ENCODE measurements around the gene TPP1.
A peak's percentile ranks its signal among the peaks of the same experiment; 100 is the strongest.

TPP1 gene

GRCh38 chr11:6619004-6619745 is at the start of gene TPP1:
TSS of gene TPP1 (minus strand) at chr11:6619422. CDS start at chr11:6619400, 22 bp downstream.
- peak; percentile 94 for DNase-seq (ENCODE audit: low read depth)

- peak; percentile 36 for DNase-seq (ENCODE audit: low read depth)
These were observed 48.6 kb upstream of the TPP1 start for GRCh38 chr11:6667733-6668374.

- no peak for DNase-seq (ENCODE audit: low read depth)
These were observed 47.3 kb upstream of the TPP1 start for GRCh38 chr11:6666302-6667183.

GRCh38 chr11:6664551-6664950 is 45.3 kb upstream of the TPP1 start:
- no peak for DNase-seq (ENCODE audit: low read depth)

- no peak for DNase-seq (ENCODE audit: low read depth)
These were observed 44.7 kb upstream of the TPP1 start for GRCh38 chr11:6663794-6664469.

- DNase-seq (ENCODE audit: low read depth), result no peak
These were observed 41.5 kb upstream of the TPP1 start for GRCh38 chr11:6660712-6661111.

- no peak for DNase-seq (ENCODE audit: low read depth)
These were observed 39.4 kb upstream of the TPP1 start for GRCh38 chr11:6658647-6659046.

- peak; percentile 11 for DNase-seq (ENCODE audit: low read depth)
These were observed 38.1 kb upstream of the TPP1 start for GRCh38 chr11:6657346-6657745.

- no peak for DNase-seq (ENCODE audit: low read depth)
These were observed 37.7 kb upstream of the TPP1 start for GRCh38 chr11:6656936-6657335.

- no peak for DNase-seq (ENCODE audit: low read depth)
These were observed 37.3 kb upstream of the TPP1 start for GRCh38 chr11:6656584-6656915.

- DNase-seq (ENCODE audit: low read depth), result no peak
These were observed 36.8 kb upstream of the TPP1 start, which contains the start of gene DCHS1 for GRCh38 chr11:6655790-6656583. TSS of gene DCHS1 (minus strand) at chr11:6655809. CDS start at chr11:6641613, 14,196 bp downstream.

GRCh38 chr11:6655020-6655789 is 36.0 kb upstream of the TPP1 start:
- no peak for DNase-seq (ENCODE audit: low read depth)

- DNase-seq (ENCODE audit: low read depth), result no peak
These were observed 35.2 kb upstream of the TPP1 start for GRCh38 chr11:6654281-6655019.

- no peak for DNase-seq (ENCODE audit: low read depth)
These were observed 34.4 kb upstream of the TPP1 start for GRCh38 chr11:6653656-6654055.

GRCh38 chr11:6653097-6653496 is 33.9 kb upstream of the TPP1 start:
- DNase-seq (ENCODE audit: low read depth), result no peak

GRCh38 chr11:6652182-6652581 is 33.0 kb upstream of the TPP1 start:
- no peak for DNase-seq (ENCODE audit: low read depth)

- peak; percentile 11 for DNase-seq (ENCODE audit: low read depth)
These were observed 31.8 kb upstream of the TPP1 start for GRCh38 chr11:6650980-6651379.

GRCh38 chr11:6650104-6650503 is 30.9 kb upstream of the TPP1 start:
- DNase-seq (ENCODE audit: low read depth), result no peak

GRCh38 chr11:6648501-6648900 is 29.3 kb upstream of the TPP1 start:
- DNase-seq (ENCODE audit: low read depth), result no peak

GRCh38 chr11:6647836-6648235 is 28.6 kb upstream of the TPP1 start:
- no peak for DNase-seq (ENCODE audit: low read depth)

Data from iris pigment epithelial cell (primary cell).